Non-pigmented ciliary epithelial cell (primary cell): Measurements from ENCODE around the gene ZCCHC24.

ENCODE experiments used
- DNase-seq: peaks from one replicate; pipeline ENCODE4 v3.0.0-alpha.2; 2010; ENCODE audit warnings: low read depth

The ZCCHC24 gene

GRCh38 chr10:79360499-79361342 is 84.7 kb downstream of the ZCCHC24 start:
- DNase-seq, result no peak

DNA sequence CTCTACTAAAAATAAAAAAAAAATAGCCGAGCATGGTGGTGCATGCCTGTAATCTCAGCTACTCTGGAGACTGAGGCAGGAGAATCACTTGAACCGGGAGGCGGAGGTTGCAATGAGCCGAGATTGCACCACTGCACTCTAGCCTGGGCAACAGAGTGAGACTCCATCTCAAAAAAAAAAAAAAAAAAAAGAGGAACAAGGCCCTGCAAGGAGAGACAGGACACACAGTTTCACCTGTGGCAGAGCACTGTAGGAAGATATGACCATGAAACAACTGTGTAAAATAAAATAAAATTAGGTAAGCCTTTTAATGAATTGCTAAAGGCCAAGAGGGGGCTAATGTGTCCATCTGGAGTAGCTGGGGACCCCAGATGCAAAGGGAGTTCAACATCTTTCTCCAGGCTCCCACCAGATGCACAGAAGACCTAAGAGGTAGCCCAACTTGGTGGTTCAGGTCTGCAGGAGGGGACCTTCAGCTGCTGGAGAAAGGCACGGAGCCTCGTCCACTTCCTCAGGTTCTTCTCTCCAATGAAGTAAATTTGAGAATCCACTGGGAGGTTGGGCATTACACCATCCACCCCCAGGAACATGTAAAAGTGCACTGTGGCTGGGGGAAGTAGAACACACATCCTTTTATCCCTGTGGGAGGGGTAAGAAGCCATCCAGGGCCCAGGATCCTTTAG is 85.5 kb downstream of the ZCCHC24 start:
- DNase-seq, result no peak

DNA sequence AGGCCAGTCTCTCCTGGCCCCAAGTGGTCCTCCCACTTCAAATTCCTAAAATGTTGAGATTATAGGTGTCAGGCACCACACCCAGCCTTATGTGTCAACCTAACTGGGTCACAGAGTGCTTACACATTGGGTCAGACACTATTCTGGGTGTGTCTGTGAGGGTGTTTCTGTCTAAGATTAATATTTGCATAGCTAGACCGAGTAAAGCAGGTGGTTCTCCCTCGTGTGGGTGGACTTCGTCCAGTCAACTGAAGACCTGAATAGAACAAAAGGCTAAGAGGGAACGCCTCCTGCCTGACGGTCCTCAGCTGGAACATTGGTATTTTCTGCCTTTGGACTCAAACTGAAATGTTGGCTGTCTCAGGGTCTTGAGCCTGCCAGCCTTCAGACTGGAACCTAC is 86.6 kb downstream of the ZCCHC24 start:
- no peak for DNase-seq

DNA sequence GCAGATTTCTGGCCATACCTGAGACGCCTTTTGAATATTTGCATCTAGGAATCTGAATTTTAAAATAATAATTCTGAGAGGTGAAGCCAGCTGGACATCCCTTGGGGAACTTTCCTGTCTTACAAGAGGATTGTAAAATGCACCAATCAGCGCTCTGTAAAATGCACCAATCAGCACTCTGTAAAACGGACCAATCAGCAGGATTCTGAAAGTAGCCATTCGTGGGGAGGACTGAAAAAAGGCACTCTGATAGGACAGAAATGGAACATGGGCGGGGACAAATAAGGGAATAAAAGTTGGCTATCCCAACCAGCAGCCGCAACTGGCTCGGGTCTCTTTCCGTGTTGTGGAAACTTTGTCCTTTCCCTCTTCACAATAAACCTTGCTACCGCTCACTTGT is 88.2 kb downstream of the ZCCHC24 start:
- no peak for DNase-seq

DNA sequence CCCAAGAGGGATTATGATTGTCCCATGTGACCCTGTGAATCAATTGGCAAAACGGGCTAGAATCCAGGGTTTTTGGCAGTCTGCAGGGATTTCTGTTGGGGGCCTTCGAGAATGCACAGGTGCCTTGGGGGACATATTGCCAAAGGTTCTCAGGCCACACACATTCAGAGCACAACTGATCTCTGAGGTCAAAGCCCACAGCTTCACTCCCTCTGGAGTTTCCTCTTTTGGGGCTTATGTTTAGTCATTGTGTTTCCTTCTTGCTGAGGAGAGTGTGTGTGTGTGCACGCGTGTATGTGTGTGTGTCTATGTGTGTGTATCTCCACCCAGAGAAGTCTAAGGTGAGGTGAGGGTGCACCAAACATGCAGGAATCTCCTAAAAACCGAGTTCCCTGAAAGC is 89.3 kb downstream of the ZCCHC24 start:
- no peak for DNase-seq

- DNase-seq, result no peak
Measured at GRCh38 chr10:79355420-79356017, 89.9 kb downstream of the ZCCHC24 start.

DNA sequence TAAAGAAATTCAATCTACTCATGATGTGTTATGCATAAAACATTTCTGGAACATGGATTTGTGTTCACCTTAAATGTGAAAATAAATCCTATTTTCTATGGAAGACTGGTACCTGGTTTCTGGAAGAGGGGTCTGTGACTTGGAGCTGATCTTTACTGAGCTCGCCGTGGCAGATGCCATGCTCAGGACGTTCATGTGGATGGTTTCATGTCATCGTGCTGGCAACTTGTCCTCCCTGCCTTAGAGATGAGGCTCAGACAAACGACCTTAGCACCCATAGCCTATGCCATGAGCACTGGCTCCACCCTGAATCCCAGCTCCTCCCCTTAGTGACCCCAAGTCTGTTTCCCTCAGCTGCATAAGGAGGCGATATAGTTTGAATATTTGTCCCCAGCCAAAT is 90.8 kb downstream of the ZCCHC24 start:
- DNase-seq, result no peak

- no peak for DNase-seq
Measured at GRCh38 chr10:79354141-79354540, 91.3 kb downstream of the ZCCHC24 start.

DNA sequence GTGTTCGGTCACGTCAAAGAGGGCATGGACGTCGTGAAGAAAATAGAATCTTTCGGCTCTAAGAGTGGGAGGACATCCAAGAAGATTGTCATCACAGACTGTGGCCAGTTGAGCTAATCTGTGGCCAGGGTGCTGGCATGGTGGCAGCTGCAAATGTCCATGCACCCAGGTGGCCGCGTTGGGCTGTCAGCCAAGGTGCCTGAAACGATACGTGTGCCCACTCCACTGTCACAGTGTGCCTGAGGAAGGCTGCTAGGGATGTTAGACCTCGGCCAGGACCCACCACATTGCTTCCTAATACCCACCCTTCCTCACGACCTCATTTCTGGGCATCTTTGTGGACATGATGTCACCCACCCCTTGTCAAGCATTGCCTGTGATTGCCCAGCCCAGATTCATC is 91.7 kb downstream of the ZCCHC24 start:
- DNase-seq, result no peak

- no peak for DNase-seq
Measured at GRCh38 chr10:79353000-79353406, 92.4 kb downstream of the ZCCHC24 start.

- no peak for DNase-seq
Measured at GRCh38 chr10:79352035-79352877, 93.2 kb downstream of the ZCCHC24 start.

- no peak for DNase-seq
Measured at GRCh38 chr10:79351332-79351731, 94.1 kb downstream of the ZCCHC24 start.

- no peak for DNase-seq
Measured at GRCh38 chr10:79350407-79351154, 94.8 kb downstream of the ZCCHC24 start.

GRCh38 chr10:79349766-79350406 is 95.5 kb downstream of the ZCCHC24 start:
- DNase-seq, result no peak

GRCh38 chr10:79349072-79349491 is 96.3 kb downstream of the ZCCHC24 start:
- no peak for DNase-seq

DNA sequence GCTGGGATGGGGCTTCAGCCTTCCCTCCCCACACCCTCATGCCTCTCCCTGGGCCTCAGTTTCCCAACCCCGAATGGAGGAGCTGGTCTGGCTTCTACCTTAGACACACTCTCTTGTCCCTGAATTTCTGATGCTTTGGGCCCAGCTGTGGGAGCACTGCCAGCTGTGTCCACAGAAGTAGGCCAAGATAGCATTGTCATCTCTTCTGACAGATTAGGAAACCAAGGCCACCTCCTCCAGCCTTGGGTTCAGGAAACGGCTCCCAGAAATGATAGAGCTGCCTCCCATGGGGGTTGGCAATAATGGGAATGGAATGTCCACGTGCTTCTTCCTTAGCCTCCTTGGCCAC is 96.8 kb downstream of the ZCCHC24 start:
- DNase-seq, result no peak

DNA sequence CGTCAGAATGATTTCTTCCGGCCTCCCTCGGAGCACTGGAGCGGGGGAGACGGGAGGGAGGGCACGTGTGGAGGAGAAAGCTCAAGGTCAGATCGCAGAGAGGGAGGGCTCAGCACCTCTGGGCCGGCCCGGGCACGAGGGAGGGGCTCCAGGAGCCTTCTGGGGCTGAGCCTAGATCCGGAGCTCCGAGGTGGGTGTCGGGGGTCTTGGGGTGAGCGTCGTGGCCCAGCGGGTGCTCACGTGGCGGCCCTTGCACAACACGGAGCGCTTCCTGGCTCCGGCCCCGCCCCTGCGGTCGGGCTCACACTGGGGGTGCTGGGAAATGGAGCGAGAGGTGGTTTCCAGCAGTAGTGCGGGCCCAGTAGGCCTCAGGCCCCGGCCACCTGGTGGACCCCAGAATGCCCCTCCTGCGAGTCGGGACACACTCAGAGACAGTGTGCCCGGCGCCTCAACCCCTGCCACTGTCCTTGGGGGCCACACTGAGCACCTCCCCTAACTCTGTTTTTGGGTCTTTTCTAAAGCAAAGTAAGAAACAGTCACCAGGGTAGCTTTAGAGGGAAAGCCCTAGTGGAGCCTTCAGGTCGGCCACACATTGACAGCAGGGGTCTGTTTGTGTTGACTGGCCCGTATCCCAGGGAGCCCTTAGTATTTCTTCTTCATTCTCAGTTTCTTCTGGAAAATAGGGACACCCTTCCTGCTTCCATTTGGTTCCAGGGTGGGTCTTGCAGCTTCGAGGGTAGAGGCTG is 97.4 kb downstream of the ZCCHC24 start:
- no peak for DNase-seq

DNA sequence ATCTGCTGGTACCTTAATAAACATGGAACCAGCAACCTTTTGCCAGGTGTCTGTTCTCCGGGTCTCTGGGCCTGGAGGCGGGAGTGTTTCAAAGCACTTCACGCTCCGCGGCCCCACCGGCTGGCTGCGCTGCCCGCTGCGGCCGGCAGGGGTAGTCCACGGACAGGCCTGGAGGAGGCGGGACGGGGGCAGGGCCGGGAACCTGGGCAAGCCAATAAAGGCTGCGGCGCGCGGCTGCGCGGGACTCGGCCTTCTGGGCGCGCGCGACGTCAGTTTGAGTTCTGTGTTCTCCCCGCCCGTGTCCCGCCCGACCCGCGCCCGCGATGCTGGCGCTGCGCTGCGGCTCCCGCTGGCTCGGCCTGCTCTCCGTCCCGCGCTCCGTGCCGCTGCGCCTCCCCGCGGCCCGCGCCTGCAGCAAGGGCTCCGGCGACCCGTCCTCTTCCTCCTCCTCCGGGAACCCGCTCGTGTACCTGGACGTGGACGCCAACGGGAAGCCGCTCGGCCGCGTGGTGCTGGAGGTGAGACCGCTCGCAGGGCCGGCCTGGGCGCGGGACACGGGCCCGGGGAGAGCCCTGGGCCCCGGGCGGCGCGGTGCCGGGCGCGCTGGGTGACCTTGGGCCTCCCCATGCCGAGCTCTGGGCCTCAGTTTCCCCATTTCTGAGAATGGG is 98.1 kb downstream of the ZCCHC24 start, which contains the start of gene PPIF:
Gene PPIF, plus strand, starts transcription at position 244 of the 668 bp plus-strand sequence. Its CDS starts 80 bp downstream, at position 324.
- peak; percentile 51 for DNase-seq

DNA sequence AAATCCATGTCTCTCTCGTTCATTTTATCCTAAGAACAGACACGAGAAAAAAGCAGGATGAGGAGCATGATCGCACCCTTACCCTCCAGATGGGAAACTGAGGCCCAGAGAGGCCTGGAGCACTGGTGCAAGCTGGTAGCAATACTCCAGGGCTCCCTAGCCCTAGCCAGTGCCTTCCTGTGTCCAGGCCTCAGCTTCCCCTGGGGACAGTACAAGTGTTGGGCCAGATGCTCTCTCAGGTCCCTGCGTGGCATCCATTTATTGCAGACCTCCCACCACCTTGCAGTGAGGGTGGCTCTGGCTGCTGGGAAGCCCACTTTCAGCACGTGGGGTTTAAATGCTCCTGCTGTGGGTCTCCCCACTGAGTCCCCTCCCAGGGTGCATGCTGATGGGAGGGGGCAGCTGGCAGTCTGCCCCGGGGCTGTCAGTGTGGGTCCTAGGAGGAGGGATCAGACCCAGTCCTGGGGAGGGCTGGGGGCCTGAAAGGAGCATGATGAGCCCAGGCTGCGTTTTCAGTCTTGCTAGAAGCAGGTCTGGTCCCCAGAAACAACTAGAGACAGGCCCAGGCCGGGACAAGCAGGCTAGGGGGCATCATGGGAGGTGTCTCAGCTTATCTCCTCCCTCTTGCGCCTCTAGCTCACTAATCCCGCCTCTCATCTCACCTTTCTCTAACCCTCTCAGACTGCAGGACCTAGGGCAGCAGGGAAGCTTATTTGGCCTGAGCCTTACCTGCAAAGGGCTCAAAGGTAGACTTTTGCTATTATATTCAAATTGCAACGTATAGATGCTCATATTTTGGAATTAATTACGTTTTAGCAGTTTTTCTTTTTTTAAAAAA is 98.8 kb downstream of the ZCCHC24 start:
- no peak for DNase-seq
